CD4-positive, alpha-beta T cell treated with Interleukin-1 beta for 1 hour (primary cell): ENCODE data around the gene NOS1AP.
"Not testable (repeated sequence)": the region's sequence is repeated elsewhere in the genome, so short reads cannot be mapped to it uniquely, and the experiment has no call there.

Source experiments
- DNase-seq, 2 donors: peaks; one replicate each; pipeline ENCODE4 v3.0.0-alpha.2; 2020 to 2022

NOS1AP gene

DNA sequence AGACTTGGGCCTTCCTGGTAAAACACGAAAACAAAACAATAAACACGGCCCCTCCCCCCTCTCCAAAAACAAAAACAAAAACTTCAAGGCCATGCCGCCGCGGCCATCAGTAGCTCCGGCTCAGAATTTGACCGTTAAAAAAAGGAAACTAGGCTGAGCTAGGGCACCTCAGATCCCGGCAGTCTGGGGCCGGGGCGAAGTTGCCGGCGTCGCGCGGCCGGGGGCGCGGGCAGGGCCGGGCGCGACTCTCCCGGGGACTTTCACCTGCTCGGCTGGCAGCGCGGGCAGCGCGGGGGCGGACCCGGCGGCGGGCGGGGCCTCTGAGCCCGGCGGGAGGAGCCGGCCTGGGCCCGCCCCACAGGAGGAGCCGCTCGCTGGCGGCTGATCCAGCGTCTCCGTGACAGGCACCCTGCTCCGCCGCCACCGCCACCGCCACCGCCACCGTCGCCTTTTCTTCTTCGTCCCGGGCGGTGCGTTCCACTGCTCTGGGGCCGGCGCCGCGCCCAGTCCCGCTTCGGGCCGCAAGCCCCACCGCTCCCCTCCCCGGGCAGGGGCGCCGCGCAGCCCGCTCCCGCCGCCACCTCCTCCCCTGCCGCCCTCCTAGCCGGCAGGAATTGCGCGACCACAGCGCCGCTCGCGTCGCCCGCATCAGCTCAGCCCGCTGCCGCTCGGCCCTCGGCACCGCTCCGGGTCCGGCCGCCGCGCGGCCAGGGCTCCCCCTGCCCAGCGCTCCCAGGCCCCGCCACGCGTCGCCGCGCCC, at the start of gene NOS1AP:
Gene NOS1AP, plus strand, starts transcription at position 358 of the 760 bp plus-strand sequence. CDS start 487 bp downstream, outside the sequence.
- peak; percentile 73 to 76 for DNase-seq

DNA sequence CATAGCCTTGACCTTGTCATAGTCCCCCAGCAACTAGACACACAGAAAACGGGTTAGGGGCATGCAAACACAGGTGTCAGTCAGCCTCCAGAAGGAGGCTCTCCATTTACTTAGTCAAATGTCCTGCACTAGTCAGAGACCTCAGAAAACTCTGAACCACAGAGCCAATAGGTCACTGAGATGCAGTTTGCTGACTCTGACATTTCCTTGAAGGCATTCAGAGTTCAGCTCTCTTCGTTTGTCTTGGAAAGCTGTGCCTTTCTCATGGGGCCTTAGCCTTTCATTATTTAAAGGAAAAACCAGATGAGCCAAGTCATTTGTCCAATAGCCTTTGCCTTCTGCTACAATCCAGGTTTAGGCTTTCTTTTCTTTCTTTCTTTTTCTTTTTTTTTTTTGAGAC, 49.3 kb upstream of the NOS1AP start:
- DNase-seq, result no peak

DNA sequence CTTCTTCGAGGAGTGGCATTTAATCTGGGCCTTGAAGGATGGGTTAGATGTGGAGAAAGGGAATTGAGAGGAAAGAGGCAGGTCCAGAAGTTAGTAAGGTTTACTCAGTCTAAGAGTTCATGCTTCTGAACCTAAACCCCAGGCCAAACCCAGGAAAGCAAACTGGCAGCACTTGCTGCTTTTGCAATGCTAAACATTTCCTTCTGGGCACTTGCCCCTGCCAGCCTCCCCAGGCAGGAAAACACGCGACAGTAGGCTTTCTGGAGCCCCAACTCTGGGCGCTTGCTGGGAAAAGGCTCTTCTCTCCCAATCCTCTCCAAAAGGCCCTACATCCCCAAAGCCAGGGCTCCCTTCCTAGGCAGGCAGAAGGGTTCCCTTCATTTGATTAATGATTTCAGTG, 48.4 kb upstream of the NOS1AP start:
- no peak for DNase-seq

DNA sequence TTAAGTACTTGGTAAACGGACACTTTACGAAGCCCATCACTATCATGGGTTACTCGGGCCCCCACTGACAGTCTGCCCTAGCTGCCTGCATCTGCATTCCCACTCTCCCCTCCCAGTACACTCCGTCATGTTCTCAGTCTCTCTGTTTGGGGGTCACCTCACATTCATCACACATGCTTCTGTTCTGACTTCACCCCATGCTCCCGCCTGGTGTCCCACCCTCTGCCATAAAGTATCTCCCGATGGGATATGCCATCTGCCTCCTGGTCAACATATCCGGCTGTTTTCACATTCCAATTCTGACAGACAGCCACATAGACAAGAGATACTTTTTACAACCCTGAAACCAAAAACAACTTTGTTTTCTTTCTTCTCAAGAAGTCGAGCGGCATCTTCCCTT, 46.9 kb upstream of the NOS1AP start:
- DNase-seq, result no peak

DNA sequence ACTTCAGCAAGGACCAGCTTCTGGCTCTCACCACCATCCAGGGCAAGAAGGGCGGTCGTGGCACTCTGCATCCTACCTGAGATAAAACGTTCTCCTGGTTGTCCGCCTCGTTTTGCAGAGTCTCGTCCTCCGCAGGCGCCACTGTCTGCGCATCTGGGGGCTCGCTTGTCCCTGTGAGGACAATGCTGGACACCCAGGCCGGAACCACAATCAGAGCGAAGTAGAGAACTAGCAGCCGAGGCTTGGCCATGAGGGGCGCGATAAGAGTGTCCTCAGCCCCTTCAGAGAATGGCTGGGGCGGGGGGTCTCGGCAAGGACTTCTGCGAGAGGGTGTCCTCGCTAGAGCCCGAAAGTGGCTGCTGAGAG, 46.3 kb upstream of the NOS1AP start:
- DNase-seq, result no peak

DNA sequence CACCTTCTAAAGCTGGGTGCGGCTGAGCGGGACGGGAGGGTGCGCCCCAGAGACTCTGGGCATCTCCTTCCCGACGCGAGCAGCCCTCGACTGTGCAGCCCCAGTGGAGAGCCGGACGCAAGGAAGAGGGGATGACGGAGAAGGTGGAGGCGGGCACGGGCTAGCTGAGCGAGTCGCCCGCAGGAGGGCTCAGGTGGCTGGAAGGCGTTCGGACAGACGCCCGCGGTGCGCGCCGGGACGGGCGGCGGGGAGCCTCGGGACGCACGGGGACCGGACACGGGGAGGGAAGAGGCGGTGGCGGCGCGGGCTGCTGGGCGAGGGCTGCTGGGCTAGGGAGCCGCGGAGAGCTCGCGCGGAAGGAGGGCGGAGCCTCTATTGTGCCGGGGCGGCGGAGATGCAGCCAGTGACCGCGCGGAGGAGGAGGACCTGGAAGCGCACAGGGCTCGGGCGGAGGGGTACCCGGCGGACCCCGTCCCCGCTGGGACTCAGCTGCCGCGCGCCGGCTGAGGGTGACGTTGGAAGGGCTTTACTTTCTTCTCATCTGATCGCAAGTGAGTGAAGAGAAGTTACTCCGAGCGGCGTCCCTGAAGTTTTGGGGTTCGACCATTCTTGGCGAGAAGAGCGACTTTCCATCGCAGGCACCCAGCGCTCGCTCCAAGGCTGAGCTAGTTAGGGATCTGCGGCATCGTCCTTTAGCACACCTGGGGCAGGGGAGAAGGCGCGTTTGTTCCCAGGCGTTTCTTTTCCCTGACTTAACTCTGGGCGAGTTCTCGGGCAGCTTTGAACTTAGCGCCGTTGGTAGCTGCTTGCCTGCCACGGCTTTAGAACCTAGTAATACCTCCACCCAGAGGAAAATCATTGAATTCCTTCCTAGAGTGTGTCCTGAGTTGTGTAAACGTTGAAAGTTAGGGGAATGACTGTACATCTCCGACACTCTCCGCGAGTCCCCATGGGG, 45.7 kb upstream of the NOS1AP start, which contains the start of gene OLFML2B:
Gene OLFML2B, minus strand, starts transcription at position 323 of the 955 bp plus-strand sequence. CDS start 439 bp downstream, outside the sequence.
- DNase-seq, result peak; percentile 27 to 44

DNA sequence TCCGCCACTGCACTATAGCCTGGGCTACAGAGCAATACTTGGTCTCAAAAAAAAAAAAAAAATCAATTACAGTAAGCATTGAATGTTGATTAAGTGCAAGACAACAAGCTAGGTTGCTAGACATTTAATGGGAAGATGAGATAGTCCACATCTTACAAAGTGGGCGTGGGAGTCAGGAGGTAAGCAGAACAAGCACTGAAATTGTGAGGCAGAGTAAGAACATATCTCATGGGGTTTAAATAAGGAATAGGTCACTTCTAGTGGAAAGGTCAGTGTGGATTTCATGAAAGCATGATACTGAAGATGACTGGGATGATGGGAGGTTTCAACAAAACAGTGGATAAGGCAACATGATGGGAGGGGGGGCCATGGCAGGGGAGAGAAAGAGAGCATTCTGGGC, 44.0 kb upstream of the NOS1AP start:
- no peak for DNase-seq

DNA sequence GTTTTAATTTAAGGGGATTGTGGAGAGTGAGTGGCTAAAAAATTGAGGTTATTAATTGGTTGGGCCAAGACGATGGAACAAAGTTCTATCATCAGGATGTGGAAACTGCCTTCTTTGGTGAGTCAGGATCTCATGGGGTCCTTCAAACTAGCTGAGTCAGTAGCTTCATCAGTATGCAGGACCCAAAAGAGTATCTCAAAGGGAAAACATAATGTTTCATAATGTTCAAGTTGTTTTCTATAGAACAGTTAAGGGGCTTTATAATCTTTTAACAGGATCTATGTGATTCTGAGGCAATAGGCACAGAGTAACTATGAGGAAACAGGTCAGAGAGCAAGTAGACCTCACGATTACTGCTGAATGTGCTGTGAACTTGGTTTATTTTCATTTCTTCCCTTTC, 42.6 kb upstream of the NOS1AP start:
- DNase-seq, result no peak

DNA sequence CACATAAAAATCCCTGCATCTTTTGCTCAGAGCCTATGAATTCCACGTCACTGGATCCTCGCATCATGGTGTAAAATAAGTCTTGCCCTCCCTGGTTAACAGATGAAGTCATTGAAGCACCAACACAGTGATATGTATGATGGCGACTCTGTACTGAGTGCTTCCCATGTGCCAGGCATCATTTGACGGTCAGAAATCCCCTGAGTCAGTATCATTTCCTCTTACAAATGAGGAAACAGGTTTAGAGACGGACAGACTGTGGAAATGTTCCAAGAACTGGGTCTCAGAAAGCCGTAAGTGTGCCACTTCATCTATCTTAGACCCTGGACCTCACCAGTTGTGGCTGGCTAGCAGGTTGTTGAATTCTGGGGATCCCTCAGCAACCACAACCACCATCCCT, 40.8 kb upstream of the NOS1AP start:
- peak; percentile 14 to 38 for DNase-seq

DNA sequence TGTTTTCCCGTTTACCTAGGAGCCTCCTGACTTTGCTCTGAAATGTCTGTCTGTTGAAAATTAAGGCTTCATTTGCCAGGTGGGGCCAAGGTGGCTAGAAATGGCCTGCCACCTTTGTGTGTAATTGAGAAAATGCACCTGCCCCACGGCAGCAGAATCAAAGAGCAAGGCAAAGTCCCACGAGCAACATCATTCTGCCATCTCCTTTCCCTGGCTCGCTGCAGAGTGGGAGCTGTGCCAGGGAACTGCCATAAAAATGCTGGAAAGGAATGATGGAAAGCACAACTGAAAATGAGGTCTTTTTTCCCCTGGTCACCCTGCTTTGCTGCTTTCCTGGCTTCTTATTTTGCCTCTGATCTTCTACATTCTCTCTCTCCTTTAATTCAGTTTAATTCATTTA, 40.3 kb upstream of the NOS1AP start:
- DNase-seq, result no peak

DNA sequence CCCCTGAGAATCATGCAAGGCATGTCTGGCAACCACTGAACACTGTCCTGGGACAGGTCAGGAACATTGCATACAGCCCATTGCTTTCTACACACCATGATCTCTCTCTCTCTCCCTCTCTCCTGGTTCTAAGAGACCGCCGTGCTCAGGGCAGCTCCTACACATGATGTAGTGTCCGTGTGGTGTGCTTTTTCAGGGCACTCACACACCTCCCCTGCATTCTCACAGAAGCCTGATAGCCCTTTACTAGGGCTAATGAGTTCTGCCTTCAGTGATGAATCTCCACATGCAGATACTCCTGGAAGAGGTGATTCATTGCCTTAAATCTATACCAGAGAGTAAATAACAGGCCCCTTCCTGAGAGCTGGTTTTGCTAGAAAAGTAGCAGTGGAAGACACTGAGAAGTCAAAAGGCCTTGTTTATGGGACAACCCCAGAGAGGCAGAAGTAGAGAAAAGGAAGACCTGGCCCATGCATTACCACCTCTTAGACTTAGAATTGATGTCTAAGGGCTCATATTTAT, 38.7 kb upstream of the NOS1AP start:
- DNase-seq, result no peak

DNA sequence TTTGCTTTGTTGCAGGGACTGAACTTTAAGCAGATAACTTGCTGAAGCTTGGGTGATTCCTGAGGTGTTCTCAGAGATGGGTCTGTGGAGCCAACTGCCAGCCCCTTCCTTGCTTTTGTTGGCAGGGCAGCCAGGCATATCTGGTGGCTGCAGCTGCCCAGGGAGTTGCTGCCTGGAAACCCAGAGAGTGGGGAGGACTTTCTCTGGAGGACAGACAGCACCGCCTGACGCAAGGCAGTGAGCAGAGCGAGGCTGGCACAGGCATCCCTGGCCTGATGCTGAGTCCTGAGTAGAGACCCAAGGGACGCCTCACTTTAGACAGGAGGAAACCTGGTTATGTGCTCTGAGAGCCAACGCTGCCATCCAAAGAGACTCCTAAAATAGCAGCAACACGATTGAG, 36.1 kb upstream of the NOS1AP start:
- DNase-seq, result no peak

DNA sequence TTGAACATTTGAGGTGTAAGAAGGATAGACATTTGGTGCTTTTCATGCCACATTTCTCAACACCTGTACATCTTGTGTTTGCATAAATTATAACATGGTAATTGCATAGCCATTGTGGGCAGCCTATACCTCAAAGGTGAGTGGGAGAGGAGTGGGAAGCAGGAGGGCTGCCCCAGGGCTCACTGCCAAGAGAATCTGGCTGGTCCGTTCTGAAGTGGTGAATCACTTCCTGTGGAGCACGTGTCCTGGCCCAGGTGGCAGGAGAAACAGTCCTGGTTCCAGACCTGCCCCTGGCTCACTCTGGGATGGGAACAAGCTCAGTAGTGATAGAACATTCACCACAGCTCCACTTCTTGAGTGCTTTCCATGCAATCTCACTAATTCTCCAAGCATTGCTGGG, 34.2 kb upstream of the NOS1AP start:
- no peak for DNase-seq

DNA sequence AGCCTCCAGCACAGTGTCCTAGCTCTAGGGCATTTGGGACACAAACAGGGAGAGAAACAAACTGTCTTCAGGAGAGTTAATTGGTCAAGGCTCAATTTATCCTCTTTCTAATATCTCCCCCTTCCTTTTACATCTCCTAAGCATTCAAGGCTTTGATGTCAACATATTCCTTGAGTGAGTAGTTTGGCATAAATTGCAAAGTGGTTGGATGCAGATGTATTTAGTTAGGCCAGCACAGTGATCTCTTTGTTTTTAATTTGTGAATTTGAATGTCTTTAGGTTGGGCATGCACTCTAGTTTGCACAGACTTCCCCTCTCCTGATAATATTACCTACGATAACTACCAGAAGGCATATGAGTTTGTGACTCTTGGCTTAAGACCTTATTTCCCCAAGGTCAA, 33.3 kb upstream of the NOS1AP start:
- DNase-seq, result no peak

DNA sequence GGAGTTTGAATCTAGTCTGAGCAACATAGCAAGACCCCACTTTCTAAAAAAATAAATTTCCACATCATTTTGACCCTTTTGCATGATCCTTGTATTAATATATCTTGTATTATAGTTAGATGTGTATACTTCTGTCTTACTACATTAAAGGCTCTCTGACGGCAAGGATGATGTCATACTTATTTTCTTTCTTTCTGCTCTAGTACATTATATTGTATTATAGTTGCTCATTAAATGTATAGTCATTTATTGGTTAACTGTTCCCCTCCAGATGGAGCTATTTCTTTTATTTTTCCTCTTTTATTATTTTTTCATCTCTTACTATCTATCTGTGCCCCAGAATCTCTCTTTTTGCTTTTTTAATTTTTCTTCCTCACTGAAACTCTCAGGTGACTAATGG, 30.9 kb upstream of the NOS1AP start:
- no peak for DNase-seq

DNA sequence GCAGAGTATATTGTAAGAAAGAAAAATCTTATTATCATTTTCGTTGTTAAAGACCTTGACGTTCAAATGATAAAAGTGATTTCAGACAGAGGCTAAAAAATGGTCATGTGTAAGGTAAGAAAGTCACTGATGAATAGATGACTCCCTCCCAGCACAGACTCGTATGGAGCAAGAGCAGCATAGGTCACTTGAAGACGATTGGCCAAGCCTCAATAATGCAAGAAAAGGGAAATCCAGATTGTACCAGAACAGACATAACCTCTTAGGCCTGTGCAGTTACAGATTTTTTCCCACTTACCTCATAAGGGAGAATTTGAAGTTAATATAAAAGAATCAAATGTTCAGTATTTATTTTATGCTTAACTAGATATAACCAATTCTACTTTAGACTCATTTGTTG, 29.5 kb upstream of the NOS1AP start:
- DNase-seq, result no peak

DNA sequence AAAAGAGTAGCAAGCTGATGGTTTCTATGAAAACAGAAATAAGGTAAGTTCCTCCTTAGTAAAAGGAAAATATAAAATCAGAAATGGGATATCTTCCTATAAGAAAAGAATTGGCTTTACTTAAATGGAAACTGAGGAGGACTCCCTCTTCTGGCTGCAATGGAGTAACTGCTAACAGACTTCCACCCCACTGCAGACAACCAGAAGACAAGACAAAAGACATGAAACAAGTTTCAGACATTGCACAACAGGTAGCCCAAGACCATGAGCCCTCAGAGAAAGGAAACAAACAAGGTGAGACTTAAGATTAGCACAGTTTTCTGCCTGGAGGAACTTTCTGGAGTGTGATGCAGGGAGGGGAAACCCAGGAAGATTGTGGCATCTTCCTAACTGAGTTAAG, 28.8 kb upstream of the NOS1AP start:
- DNase-seq, result no peak

DNA sequence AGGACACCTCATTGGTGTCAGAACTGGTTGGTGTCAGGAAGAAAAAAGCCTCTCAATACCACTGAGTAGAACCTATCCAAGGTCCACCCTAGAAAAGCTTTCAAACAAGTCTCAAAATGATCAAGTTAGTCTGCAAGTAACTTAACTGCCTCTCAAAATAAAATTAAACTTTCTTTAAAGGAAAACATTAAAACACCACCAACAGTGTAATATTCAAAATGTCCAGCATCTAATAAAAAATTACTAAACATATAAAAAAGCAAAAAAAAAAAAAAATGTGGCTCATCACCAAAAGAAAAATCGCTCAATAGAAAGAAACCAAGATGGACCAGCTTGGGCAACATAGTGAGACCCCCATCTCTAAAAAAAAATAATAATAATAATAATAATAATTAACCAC, 27.1 kb upstream of the NOS1AP start:
- DNase-seq, result no peak

DNA sequence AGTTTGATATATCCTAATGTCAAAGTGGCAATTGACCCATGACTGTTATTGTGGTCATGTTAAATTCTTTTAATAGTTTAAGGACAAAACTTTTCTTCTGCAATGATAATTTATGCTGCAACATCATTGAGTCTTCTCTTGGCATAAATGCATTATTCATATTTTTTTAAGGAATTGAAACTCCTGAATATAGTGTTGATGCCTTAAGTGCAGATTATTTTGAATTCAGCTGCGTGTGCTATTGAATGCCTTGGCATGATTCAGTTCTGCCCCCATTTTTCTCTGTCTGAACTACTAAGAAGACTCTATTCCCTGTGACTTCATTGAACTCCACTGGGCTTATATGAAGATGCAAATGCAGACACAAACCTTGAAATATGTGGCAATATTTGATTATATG, 22.6 kb upstream of the NOS1AP start:
- no peak for DNase-seq

DNA sequence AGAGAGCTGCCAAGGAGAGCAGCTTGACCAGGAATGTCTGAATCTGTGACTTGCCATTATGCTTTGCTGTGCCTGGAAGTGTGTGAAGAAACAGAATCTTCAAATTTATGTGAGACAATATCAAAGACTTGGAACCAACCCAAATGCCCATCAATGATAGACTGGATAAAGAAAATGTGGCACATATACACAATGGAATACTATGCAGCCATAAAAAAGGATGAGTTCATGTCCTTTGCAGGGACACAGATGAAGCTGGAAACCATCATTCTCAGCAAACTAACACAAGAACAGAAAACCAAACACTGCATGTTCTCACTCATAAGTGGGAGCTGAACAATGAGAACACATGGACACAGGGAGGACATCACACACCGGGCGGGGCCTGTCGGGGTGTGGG, 15.5 kb upstream of the NOS1AP start:
- DNase-seq, result not testable (repeated sequence)

DNA sequence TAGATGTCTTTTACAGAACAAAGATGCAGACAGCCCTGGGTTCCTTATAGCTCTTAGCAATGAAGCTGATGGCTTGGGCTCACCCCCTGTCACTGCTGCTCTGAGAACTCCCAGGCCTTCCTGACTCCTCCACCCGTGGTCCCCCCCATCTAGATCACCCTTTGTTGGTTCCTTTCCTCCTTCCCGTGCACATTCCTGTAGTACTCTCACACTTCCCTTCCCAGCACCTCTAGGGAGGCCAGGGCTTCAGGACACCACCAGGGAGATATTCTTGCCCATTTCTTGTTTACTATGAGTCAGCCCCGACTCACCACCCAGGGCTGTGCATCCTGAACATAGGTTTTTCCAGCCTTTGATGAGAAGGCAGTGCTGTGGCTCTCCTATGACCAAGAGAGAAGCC, 14.4 kb upstream of the NOS1AP start:
- DNase-seq, result no peak

DNA sequence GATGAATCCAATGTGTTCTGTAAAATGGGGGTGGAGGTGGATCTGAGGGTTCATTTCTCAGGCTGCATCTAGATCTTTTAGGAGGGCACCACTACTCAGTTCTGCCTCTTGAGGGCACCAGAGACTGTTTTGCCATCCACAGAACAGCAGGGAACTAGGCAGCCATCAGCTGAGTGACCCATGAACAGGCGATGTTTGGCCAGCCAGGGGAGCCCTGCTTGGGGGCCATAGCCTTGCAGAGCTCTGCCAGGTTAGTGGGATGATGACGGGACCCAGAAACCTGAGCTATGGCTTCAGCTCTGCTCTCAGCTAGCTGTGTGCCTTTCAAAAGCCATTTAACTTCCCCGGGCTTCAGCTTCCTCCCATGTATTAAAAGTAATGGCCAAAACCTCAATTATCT, 13.4 kb upstream of the NOS1AP start:
- DNase-seq, result peak; percentile 49 to 51

DNA sequence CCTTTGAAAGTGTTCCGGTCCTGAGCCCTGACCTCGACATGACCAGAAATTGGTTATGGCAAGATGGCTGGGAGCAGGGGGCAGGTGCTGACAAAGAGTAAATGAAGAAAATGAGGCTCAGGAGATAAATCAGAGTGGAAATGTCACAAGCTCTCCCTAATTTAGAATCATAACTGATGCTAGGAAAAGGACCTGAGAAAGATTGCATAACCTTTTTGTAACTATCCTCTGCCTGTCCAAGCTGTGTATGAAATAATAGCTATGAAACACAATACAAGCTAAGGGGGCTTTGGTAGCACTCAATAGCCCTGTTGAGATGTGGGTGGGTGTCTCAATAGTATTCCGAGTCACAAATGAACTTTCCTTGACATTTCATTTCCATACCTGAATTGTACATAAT, 12.9 kb upstream of the NOS1AP start:
- no peak for DNase-seq

DNA sequence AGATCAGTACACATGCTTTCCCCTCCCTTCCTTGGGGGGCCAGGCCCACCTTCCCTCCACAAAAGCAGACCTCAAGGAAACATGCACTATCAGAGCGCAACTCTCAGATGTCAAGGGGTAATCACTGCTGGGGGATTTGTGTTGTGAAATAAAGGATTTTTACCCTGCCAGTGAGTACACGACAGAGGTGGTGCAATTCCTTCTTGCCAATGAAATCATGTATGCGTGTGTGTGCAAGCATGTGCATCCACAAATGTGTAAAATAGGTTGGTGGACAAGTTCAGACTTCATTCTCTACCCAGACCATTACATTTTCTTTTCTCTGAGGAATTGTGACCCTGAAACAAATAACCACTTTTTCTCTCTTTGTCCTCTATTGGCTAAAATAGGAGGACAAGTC, 9.8 kb upstream of the NOS1AP start:
- no peak for DNase-seq
